K562 (cell line): Measurements from ENCODE around the gene BCORL1. TPM values are rescaled to one million over a fixed set of nuclear protein-coding genes. Genes with fewer than 3 reads are reported as not detected.
A peak's percentile ranks its signal among the peaks of the same experiment; 100 is the strongest.

Source experiments
- CBX2 ChIP-seq: fragments of 200-600 bp; sonication (generic); IDR thresholded peaks from one replicate; pipeline ENCODE4 v1.6.1; 2012; ENCODE audit warnings: mild to moderate bottlenecking, low read length, inconsistent platforms; ENCODE audit not compliant: insufficient read depth, poor library complexity, severe bottlenecking
- CREBBP ChIP-seq: IDR thresholded peaks from one replicate; pipeline ENCODE4 v1.6.1; 2012; ENCODE audit warnings: low read depth, mild to moderate bottlenecking, control low read depth, inconsistent platforms, low read length
- HNRNPLL ChIP-seq: fragments of 200-400 bp; formaldehyde crosslinking; IDR thresholded peaks from 2 replicates; pipeline ENCODE4 v1.6.1; 2017; ENCODE audit warnings: low read length, low read depth, mild to moderate bottlenecking; ENCODE audit not compliant: poor library complexity, severe bottlenecking
- LARP7 ChIP-seq: fragments of 450-650 bp; IDR thresholded peaks from 2 replicates; pipeline ENCODE4 v1.6.1; 2016
- MAX ChIP-seq: sonication (generic); formaldehyde crosslinking; IDR thresholded peaks from 2 replicates; pipeline ENCODE4 v1.9.0; 2022; ENCODE audit warnings: mild to moderate bottlenecking, missing genetic modification reagents
- MCM7 ChIP-seq, 2 experiments: fragments of 450-650 bp; IDR thresholded peaks; 2 replicates each; pipeline ENCODE4 v1.6.1; 2016 to 2018
- PKNOX1 ChIP-seq: fragments of 450-650 bp; IDR thresholded peaks from 2 replicates; pipeline ENCODE4 v1.6.1; 2016
- RCOR1 ChIP-seq, 2 experiments: IDR thresholded peaks; 2 replicates each; pipeline ENCODE4 v1.6.1; 2012; ENCODE audit warnings: low read depth in 2 of 2, low read length in 2 of 2, borderline replicate concordance in 1 of 2, improper control_type of control experiment in 1 of 2
- SPI1 ChIP-seq: IDR thresholded peaks from 2 replicates; pipeline ENCODE4 v1.6.1; 2011; ENCODE audit warnings: low read depth, low read length, control low read depth, borderline replicate concordance
- SRSF7 ChIP-seq: fragments of 200-400 bp; formaldehyde crosslinking; optimal IDR thresholded peaks from 2 replicates; pipeline ENCODE3; 2017; ENCODE audit warnings: mild to moderate bottlenecking, low read depth, low read length
- ZBTB5 ChIP-seq: fragments of 450-650 bp; IDR thresholded peaks from 2 replicates; pipeline ENCODE4 v1.6.1; 2017; ENCODE audit warnings: antibody characterized with exemption
- ZNF407 ChIP-seq: fragments of 450-650 bp; IDR thresholded peaks from 2 replicates; pipeline ENCODE4 v1.6.1; 2016; ENCODE audit warnings: low read depth
- polyA plus RNA-seq, 8 experiments: library from polyadenylated mRNA; depleted of rRNA in 4 of 8; stranded (reverse) in 5 of 8; unstranded in 3 of 8; fragments of >200 nt; fragmentation: Nextera tagmentation in 2 of 8; fragmentation: Illumina TruSeq in 1 of 8; extraction: Ambion mirVana in 2 of 8; extraction: Trizol in 1 of 8; gene quantifications; 2 replicates each; pipeline versions ENCODE4 v1.2.1 to v1.2.3, GENCODE V29; 2011 to 2014; ENCODE audit warnings: inconsistent platforms in 1 of 8, missing spikeins in 1 of 8
- total RNA-seq, 7 experiments: library from RNA; depleted of rRNA in 6 of 7; stranded (reverse); fragments of >200 nt in 6 of 7; fragmentation: Illumina TruSeq in 2 of 7; extraction: Trizol in 2 of 7; gene quantifications; 2 replicates each; pipeline versions ENCODE4 v1.2.1 to v1.2.3, GENCODE V29; 2011 to 2021; ENCODE audit warnings: low replicate concordance in 1 of 7
- TF ChIP-seq, protein P1 (sequence below), 2 experiments: fragments of 450-650 bp; conservative IDR thresholded peaks; 2 replicates each; pipeline ENCODE4 v1.6.1; 2017; ENCODE audit warnings: mild to moderate bottlenecking in 2 of 2, moderate library complexity in 2 of 2
- TF ChIP-seq, protein P2 (sequence below): fragments of 450-650 bp; formaldehyde crosslinking; IDR thresholded peaks from 2 replicates; pipeline ENCODE4 v1.4.0; 2022; ENCODE audit warnings: mild to moderate bottlenecking, moderate library complexity

Gene BCORL1
- total and polyA plus RNA-seq, 9 of the 15 experiments (the other 6 are each of a cell fraction or from before 2014, with no cell fraction given), result 0.48 to 29.6 (median 2.1) TPM

DNA sequence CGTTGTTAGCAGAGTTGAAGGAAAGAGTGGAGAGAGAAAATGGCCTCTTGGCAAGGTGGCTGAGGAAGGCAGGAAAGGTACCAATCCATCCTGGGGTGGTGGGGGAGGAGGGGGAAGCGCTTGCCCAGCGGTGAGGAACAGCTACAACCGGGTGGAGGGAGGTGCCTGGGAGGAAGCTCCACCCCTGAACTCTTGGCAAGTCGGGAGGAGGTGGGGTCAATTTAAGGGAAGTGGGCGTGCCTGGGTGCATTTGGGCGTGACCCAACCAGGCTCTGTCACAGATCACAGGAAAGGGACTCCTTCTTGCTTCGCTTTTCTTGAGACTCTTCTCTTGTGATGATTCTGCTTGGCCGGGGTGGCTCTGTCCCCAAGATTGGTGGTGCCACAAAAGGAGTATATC is 41.7 kb downstream of the BCORL1 start (continued):
- TF ChIP-seq ZNF407, result no peak
- no peak for TF ChIP-seq MCM7 (IDR thresholded peaks at IDR 0.05)
- no peak for TF ChIP-seq LARP7
- TF ChIP-seq, protein P1, sequence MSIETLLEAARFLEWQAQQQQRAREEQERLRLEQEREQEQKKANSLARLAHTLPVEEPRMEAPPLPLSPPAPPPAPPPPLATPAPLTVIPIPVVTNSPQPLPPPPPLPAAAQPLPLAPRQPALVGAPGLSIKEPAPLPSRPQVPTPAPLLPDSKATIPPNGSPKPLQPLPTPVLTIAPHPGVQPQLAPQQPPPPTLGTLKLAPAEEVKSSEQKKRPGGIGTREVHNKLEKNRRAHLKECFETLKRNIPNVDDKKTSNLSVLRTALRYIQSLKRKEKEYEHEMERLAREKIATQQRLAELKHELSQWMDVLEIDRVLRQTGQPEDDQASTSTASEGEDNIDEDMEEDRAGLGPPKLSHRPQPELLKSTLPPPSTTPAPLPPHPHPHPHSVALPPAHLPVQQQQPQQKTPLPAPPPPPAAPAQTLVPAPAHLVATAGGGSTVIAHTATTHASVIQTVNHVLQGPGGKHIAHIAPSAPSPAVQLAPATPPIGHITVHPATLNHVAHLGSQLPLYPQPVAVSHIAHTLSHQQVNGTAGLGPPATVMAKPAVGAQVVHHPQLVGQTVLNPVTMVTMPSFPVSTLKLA (conservative IDR thresholded peaks at IDR 0.05), result 0 out of 4 replicates have a peak, but pooled peaks of 1 of the 2 experiments have one; percentile 21
- no peak for TF ChIP-seq SRSF7
- no peak for TF ChIP-seq CBX2
- TF ChIP-seq RCOR1 (IDR thresholded peaks at IDR 0.05; ENCODE audit: borderline replicate concordance in 1 of 2, low read depth in 2 of 2, low read length in 2 of 2), result peak in 1 of 2 experiments; percentile 34; a peak in 1 of 4 replicates
- no peak for TF ChIP-seq HNRNPLL
- TF ChIP-seq, protein P2, sequence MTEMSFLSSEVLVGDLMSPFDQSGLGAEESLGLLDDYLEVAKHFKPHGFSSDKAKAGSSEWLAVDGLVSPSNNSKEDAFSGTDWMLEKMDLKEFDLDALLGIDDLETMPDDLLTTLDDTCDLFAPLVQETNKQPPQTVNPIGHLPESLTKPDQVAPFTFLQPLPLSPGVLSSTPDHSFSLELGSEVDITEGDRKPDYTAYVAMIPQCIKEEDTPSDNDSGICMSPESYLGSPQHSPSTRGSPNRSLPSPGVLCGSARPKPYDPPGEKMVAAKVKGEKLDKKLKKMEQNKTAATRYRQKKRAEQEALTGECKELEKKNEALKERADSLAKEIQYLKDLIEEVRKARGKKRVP (CRISPR knock-in tag), result no peak
- TF ChIP-seq SPI1, result peak; percentile 94
- TF ChIP-seq PKNOX1, result 0 out of 2 replicates have a peak, but pooled peaks have one; percentile 5
- TF ChIP-seq MAX (CRISPR knock-in tag), result no peak
- TF ChIP-seq CREBBP, result no peak
- TF ChIP-seq ZBTB5, result no peak
